Bronchial epithelial cell (primary cell): ENCODE results near the gene TMEM208. TPM values are rescaled to one million over a fixed set of nuclear protein-coding genes. Genes with fewer than 3 reads are reported as not detected.

ENCODE experiments used
- DNase-seq: peaks from one replicate; pipeline ENCODE4 v3.0.0-alpha.2; 2010; ENCODE audit warnings: low read depth
- FAIRE-seq: peaks from 2 replicates; lab custom pipeline; 2011; peaks lifted over from hg19 to GRCh38; lab: Jason Lieb, UNC
- H3K27me3 ChIP-seq: 2 replicates; pipeline ENCODE4 v1.5.1; 2011; ENCODE audit warnings: low read length; ENCODE audit not compliant: control insufficient read depth, insufficient read depth
- H3K36me3 ChIP-seq: 2 replicates; pipeline ENCODE4 v1.5.1; 2011; ENCODE audit warnings: low read length; ENCODE audit not compliant: control insufficient read depth, insufficient read depth
- H3K4me3 ChIP-seq: 2 replicates; pipeline ENCODE4 v1.5.1; 2011; ENCODE audit warnings: mild to moderate bottlenecking, low read depth, low read length, control low read depth
- total RNA-seq: library from RNA; depleted of rRNA; stranded (reverse); fragments of >200 nt; gene quantifications from 2 replicates; pipeline ENCODE4 v1.2.1, GENCODE V29; 2014
- TF ChIP-seq, protein P1 (sequence below): IDR thresholded peaks from 2 replicates; pipeline ENCODE4 v1.5.1; 2011; ENCODE audit warnings: mild to moderate bottlenecking, moderate library complexity, low read length, control low read depth, inconsistent platforms; ENCODE audit not compliant: insufficient read depth, severe bottlenecking

Gene TMEM208
- total RNA-seq, 1 donor from 2014 or later: 56.9 TPM

DNA sequence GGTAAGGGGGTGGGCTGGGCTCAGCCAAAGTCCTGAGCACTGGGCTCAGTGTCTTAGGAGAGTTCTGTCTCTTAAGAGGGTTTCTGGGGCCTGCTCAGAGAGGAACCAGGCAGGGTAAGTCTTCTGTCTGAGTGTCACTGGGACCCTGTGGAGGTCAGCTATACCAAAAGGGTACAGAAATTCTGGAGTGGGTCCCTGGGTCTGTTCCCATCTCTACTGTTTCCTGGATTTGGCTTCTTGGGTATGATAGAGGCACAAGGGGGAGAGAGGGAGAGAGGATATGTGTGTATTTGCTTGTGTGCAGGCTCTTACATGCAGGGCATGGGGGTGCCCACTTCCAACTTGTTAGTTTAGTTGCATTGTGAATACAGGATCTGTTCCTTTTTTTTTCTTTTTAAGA lies 33.4 kb upstream of the TMEM208 start:
- H3K4me3 ChIP-seq: no peak overlapping the region
- TF ChIP-seq, protein P1, sequence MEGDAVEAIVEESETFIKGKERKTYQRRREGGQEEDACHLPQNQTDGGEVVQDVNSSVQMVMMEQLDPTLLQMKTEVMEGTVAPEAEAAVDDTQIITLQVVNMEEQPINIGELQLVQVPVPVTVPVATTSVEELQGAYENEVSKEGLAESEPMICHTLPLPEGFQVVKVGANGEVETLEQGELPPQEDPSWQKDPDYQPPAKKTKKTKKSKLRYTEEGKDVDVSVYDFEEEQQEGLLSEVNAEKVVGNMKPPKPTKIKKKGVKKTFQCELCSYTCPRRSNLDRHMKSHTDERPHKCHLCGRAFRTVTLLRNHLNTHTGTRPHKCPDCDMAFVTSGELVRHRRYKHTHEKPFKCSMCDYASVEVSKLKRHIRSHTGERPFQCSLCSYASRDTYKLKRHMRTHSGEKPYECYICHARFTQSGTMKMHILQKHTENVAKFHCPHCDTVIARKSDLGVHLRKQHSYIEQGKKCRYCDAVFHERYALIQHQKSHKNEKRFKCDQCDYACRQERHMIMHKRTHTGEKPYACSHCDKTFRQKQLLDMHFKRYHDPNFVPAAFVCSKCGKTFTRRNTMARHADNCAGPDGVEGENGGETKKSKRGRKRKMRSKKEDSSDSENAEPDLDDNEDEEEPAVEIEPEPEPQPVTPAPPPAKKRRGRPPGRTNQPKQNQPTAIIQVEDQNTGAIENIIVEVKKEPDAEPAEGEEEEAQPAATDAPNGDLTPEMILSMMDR: no peak
- FAIRE-seq (no peak), DNase-seq (no peak)
- no peaks in the 10 kb centered on the region for H3K27me3 ChIP-seq
- peaks cover 38% of the 10 kb centered on the region for H3K36me3 ChIP-seq

DNA sequence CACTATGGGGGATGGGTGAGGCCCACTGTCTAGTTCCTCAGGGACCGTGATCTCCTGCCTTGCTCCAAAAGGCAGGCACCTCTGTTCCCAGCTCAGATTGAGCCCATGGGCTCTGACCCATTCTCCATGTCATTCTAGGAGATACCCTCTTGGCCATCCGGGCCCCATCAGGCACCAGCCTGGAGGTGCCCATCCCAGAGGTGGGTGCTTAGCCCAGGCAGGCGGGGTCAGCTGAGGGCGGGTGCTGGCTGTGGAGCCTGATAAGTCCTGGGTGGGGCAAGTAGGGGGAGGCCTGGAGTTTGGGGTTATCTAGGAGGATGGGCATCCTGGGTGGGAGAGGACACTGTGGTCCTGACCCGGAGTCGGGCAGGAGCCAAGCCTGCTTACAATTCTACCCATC lies 32.7 kb upstream of the TMEM208 start:
- TF ChIP-seq, protein P1: no peak
- no peaks in the 10 kb centered on the region for H3K27me3 ChIP-seq
- no peak overlapping the region for H3K4me3 ChIP-seq
- H3K36me3 ChIP-seq: peaks cover 38% of the 10 kb centered on the region
- DNase-seq: no peak
- no peak for FAIRE-seq

DNA sequence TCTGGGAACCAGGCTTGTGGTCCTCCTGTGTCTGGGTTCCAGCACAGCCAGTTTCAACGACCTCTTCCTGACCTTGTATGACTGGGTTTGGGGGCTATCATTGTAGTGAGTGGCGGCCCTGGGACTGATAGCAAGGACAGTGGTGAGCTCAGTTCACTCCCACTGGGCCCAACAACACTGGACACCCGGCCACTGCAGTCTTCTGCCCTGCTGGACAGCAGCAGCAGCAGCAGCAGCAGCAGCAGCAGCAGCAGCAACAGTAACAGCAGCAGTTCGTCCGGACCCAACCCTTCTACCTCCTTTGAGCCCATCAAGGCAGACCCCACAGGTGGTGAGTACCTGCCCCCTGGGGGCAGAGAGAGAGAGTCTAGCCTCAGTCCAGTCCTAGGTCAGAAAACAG lies 31.3 kb upstream of the TMEM208 start:
- Histone ChIP-seq H3K4me3 (no peak overlapping the region), H3K27me3 (no peaks in the 10 kb centered on the region), H3K36me3 (peaks cover 41% of the 10 kb centered on the region)
- TF ChIP-seq, protein P1: no peak
- no peak for FAIRE-seq
- no peak for DNase-seq

DNA sequence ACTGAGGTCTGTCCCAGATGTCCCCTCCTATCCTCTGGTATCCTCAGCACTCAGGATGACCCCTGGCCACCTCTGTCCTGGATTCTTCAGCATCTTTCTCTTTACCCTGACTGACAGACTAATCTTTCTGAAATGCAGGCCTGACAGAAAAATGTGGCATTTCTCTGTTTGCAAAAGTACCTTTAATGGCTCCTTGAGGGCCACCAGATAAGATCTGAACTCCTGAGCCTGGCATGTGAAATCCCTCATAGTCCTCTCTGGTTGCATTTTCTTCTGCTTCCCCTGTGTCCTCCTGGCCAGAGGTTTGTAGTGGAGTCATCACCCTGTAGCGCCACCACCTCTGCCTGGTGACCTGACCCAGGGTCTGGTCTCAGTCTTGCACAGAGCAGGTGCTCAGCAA lies 30.0 kb upstream of the TMEM208 start:
- TF ChIP-seq, protein P1: no peak
- FAIRE-seq (no peak), DNase-seq (no peak)
- H3K27me3 ChIP-seq: no peaks in the 10 kb centered on the region
- peaks cover 50% of the 10 kb centered on the region for H3K36me3 ChIP-seq
- H3K4me3 ChIP-seq: no peak overlapping the region

DNA sequence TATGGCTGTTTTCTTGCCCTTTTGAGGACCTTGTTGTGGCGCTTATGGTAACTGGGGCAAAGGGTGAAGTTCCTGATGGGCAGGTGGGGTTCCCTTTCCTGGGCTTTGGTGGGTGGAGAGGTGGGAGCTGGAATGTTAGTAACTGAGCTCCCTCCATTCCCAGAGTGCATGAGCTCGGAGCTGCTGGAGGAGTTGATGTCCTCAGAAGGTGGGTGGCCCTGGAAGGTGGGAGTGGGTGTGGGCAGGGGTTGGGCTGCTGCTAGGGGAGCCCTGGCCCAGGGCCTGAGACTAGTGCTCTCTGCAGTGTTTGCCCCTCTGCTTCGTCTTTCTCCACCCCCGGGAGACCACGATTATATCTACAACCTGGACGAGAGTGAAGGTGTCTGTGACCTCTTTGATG lies 29.2 kb upstream of the TMEM208 start:
- Histone ChIP-seq H3K36me3 (peaks cover 58% of the 10 kb centered on the region), H3K27me3 (no peaks in the 10 kb centered on the region), H3K4me3 (no peak overlapping the region)
- no peak for DNase-seq
- no peak for FAIRE-seq
- TF ChIP-seq, protein P1: no peak

DNA sequence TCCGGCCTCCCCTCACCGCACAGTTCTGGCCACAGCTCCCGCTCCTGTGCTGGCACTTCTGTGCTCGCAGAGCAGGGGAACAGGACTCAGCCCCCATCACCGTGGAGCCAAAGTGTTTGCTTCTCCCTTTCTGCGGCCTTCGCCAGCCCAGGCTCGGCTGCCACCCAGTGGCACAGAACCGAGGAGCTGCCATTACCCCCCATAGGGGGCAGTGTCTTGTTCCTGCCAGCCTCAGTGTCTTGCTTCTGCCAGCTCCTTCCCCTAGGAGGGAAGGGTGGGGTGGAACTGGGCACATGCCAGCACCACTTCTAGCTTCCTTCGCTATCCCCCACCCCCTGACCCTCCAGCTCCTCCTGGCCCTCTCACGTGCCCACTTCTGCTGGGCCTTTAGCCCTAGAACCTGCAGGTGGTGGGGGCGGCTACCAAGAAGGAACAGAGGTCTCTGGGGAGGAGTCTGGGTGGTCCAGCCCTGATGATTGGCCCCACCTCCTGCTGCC lies 28.6 kb upstream of the TMEM208 start:
- Histone ChIP-seq H3K4me3 (no peak overlapping the region), H3K27me3 (no peaks in the 10 kb centered on the region), H3K36me3 (peaks cover 56% of the 10 kb centered on the region)
- DNase-seq (peak; percentile 69), FAIRE-seq (no peak)
- TF ChIP-seq, protein P1: peak; percentile 100
